ENCODE measurements around the gene RAB15. TPM values are rescaled to one million over a fixed set of nuclear protein-coding genes. Genes with fewer than 3 reads are reported as not detected.

RAB15 gene
- total RNA-seq, 1 experiment from 2014 or later, result 33.2 TPM

- DNase-seq (ENCODE audit: low spot score), result no peak
These were observed 32.9 kb downstream of the RAB15 start for GRCh38 chr14:64938972-64939816.

DNA sequence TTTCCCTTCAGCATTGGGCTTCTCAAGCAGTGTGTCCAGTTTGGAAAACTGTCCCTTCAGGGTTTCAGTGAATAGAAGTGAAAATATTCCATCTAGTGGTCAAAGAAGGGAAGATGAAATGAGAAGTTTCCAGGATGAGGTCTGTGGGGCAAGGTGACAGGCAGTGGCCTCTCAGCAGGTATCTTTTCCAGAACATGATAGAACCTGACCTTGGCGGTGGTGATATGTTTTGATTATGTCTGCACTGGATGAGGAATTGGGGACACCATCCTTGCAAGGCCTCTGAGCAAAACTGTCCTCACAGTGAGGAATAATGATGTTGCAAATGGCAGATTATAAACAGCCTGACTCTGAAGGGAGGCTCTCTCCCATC, 34.3 kb downstream of the RAB15 start:
- DNase-seq (ENCODE audit: low spot score), result peak; percentile 61

GRCh38 chr14:64937171-64937820, 34.8 kb downstream of the RAB15 start:
- DNase-seq (ENCODE audit: low spot score), result peak; percentile 41

GRCh38 chr14:64935508-64935907, 36.6 kb downstream of the RAB15 start:
- DNase-seq (ENCODE audit: low spot score), result no peak

DNA sequence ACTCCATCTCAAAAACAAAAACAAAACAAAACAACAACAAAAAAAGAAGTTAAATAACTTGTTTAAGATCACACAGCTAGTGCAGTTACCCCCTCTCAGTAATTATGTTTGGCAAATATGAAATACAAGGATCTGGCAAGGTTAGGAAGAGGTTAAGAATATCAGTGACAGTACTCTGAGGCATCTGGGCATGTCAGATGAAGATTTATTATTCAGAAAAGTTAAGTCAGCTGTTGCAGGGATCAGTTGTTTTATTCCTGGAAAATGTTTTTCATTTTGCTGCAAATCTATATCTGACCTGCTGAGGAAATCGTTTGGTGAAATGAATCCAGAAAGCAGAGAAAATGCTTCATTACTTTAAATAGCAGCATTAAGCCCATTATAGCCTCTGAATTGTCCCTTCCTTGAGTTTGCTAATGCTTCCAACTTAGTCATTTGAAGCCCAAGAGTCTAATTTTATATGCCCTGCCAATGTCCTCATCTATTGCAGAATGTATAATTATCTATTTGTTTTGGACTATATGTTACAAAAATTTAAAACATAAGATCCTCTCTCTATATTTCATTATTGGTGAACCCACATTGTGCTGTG, 37.7 kb downstream of the RAB15 start:
- no peak for DNase-seq (ENCODE audit: low spot score)

GRCh38 chr14:64932231-64932630, 39.9 kb downstream of the RAB15 start:
- no peak for DNase-seq (ENCODE audit: low spot score)

DNA sequence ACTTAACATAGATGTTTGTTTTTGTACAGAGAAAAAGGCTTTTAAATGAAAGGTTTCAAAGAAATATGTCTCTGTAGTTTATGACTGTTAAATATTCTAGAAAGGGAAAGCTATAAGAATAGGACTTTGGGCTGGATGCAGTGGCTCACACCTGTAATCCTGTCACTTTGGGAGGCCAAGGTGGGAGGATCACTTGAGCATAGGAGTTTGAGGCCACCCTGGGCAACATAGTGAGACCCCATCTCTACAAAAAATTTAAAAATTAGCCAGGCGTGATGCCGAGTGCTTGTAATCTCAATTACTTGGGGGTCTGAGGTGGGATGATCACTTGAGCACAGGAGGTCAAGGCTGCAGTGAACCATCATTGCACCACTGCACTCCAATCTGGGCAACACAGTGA, 41.0 kb downstream of the RAB15 start:
- DNase-seq (ENCODE audit: low spot score), result no peak

GRCh38 chr14:64930085-64930843, 41.9 kb downstream of the RAB15 start:
- no peak for DNase-seq (ENCODE audit: low spot score)

- no peak for DNase-seq (ENCODE audit: low spot score)
These were observed 43.1 kb downstream of the RAB15 start for GRCh38 chr14:64929014-64929359.

- DNase-seq (ENCODE audit: low spot score), result no peak
These were observed 43.7 kb downstream of the RAB15 start for GRCh38 chr14:64928239-64929013.

DNA sequence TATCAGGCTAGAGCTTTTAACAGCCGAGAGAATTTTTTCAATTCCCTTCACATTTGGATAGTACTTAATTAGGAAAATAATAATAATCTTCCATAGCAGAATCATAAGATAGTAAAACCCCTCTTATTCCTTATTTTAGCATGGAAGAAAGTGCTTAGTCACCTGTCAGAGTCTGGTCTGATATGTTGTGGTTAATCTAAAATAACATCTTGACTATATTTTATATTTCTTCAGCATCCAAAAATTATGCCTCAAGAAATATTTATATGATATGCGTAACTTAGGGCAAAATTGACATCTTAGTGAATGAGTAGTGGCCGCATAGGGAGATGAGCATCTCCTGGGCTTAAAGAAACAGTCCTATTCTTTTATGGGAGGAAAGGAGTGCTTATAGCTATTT, 45.1 kb downstream of the RAB15 start:
- DNase-seq (ENCODE audit: low spot score), result no peak

DNA sequence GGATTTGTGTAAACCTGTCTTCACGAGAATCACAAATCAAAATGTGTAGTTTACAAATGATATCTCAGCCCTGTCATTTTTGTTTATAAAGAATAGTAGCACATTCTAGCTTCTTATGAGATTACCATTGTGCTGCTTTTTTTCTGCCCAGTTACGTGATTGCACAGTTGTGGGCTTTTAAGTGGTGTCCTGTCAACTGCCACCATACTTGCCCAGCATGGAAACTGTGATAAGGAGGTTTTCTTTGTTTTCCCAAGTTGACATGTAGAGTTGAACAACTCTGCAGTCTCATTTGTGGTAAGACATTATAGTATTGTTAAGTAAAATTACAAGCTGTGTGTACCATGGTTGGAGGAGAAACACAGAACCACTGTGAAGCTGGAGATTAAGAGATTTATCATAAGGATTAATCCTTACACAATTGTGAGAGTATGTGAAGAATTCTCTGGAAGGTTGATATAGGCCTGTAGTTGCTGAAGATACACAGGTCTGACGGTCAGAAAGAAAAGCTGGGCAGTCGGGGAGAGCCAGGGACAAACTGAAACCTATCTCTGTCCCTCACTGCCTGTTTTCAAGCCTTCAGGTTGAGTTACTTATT, 45.6 kb downstream of the RAB15 start:
- DNase-seq (ENCODE audit: low spot score), result no peak

DNA sequence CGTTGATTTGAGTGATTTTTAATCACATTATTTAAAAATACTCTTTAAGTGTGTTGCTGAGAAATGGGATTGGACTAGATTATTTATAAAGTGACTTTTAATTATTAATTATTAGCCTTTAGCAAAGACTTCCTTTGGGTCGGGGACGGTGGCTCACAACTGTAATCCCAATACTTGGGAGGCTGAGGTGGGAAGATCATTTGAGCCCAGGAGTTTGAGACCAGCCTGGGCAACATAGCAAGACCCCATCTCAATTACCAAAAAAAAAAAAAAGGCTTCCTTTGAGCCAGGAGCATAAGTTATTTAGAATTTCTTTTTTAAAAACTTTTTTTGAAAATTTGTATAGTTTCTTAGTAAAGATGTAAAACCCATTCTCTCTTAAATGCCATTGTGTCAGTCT, 49.1 kb downstream of the RAB15 start:
- DNase-seq (ENCODE audit: low spot score), result no peak

DNA sequence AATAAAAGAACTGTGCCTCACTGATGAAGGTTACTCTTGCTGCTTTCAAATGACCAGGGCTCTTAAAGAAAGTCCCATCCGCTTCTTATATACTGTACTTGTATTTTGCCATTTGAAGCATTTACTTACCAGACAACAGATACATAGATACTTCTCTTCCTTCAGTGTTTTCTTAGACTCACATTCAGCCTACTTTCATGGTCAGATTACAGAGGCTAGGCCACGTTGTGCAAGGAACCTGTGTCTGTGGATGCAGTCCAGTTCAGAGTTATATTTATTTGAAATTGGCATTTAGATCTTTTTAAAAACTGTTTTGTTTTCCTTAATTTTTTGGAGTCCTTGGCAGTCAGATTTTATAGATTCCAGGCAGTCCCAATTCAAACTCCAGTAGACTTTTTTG, 51.7 kb downstream of the RAB15 start:
- no peak for DNase-seq (ENCODE audit: low spot score)

DNA sequence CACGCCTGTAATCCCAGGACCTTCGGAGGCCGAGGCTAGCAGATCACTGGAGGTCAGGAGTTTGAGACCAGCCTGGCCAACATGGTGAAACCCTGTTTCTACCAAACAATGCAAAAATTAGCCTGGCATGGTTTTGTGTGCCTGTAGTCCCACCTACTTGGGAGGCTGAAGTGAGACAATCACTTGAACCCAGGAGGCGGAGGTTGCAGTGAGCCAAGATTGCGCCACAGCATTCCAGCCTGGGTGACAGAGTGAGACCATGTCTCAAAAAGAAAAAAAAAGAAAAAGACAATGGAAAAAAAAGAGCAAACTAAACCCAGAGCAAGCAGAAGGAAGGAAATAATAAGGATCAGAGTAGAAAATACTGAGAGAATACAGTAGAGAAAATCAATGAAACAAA, 52.5 kb downstream of the RAB15 start:
- no peak for DNase-seq (ENCODE audit: low spot score)

GRCh38 chr14:64919215-64919614, 52.9 kb downstream of the RAB15 start:
- no peak for DNase-seq (ENCODE audit: low spot score)

- no peak for DNase-seq (ENCODE audit: low spot score)
These were observed 53.9 kb downstream of the RAB15 start for GRCh38 chr14:64918216-64918615.

GRCh38 chr14:64915797-64916196, 56.3 kb downstream of the RAB15 start:
- no peak for DNase-seq (ENCODE audit: low spot score)

DNA sequence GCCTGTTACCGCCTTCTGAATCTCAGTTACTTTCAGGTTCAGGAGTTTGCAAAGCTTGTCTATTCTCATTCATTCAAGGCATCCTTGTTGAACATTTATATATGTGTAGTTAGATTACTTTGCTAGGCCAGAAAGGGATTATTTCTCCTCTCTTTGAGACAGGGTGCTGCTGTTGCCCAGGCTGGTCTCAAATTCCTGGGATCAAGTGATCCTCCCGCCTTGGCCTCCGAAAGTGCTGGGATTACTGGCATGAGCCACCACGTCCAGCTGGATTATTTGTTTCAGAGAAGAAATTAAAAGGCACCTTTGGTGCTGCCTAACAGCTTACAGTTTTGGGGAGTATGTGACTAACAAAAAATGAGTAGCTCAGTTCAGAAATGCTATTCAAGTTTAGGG, 57.1 kb downstream of the RAB15 start:
- DNase-seq (ENCODE audit: low spot score), result no peak

DNA sequence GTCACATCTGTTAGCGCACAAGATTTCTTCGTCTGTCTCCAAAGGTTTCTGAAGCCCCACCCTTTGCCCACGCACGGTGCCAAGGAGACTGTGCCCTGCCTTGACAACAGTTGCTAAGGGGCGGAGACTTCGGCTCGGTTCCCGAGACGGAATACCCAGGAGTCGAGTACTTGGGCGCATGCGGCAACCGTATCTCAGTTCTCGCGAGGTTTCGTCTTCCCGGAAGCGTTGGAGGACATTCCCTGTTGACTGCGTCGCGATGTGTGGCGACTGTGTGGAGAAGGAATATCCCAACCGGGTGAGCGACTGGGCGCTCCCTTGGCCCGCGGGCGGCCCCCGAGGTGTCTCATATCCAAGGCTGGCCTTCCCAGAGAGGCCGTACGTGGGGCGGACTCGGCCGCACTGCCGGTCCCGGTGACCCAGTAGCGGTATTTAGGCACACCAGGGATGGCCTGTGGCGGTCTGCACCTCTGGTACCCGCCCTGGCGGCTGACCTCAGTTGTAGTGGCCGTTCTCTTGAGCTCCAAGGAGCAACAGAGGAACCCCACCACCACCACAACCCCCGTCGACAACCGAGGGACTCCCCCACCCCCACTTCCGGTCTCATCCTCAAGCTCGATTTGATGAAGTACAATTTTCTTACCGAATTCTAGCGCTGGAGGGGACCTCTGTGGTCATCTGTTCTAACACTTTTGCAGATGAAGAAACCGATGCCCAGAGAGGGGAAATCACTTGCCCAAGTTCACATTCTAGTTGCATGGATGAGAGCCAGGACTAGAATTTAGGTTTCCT, 57.7 kb downstream of the RAB15 start, which contains the start of gene CHURC1:
TSS of gene CHURC1 (plus strand) at position 219 of the 792 bp plus-strand sequence. CDS start at position 260, 41 bp downstream.
- peak; percentile 97 for DNase-seq (ENCODE audit: low spot score)

Data from HT-29 (cell line).